CD4-positive, alpha-beta T cell treated with Interleukin-15 for 4 hours (primary cell): ENCODE measurements around the gene FBN3.
A peak's percentile ranks its signal among the peaks of the same experiment; 100 is the strongest.

ENCODE experiments used
- DNase-seq: peaks from one replicate; pipeline ENCODE4 v3.0.0-alpha.2; 2020; ENCODE audit warnings: low spot score

Gene FBN3

GRCh38 chr19:8020681-8021080 lies 128.7 kb downstream of the FBN3 start:
- no peak for DNase-seq

- DNase-seq, result peak; percentile 23
Observed at GRCh38 chr19:8017808-8018207, 131.6 kb downstream of the FBN3 start.
